Body of pancreas (tissue), 4 donors: Measurements from ENCODE around the gene SIAE.

Source experiments
- CTCF ChIP-seq, 7 experiments: fragments of 450-650 bp in 4 of 7; fragments of 200-600 bp in 3 of 7; sonication (generic) in 3 of 7; IDR thresholded peaks; one replicate each; pipeline ENCODE4 v1.5.1; 2016 to 2019; ENCODE audit warnings: antibody characterized with exemption in 7 of 7
- POLR2A ChIP-seq, 3 donors: fragments of 450-650 bp; IDR thresholded peaks; one replicate each; pipeline ENCODE4 v1.6.1; 2016; ENCODE audit warnings: antibody characterized with exemption in 3 of 3, mild to moderate bottlenecking in 2 of 3

GRCh38 chr11:124716591-124716990 lies 43.1 kb upstream of the SIAE start:
- TF ChIP-seq CTCF (IDR thresholded peaks at IDR 0.05) (no peak), POLR2A (IDR thresholded peaks at IDR 0.05) (no peak)
